Measurements from ENCODE around the gene NEURL2. TPM values are rescaled to one million over a fixed set of nuclear protein-coding genes. Genes with fewer than 3 reads are reported as not detected.

NEURL2 gene
- polyA plus RNA-seq, 1 donor (not counting 4 experiments of a cell fraction or from before 2014, with no cell fraction given), result 0.49 TPM

DNA sequence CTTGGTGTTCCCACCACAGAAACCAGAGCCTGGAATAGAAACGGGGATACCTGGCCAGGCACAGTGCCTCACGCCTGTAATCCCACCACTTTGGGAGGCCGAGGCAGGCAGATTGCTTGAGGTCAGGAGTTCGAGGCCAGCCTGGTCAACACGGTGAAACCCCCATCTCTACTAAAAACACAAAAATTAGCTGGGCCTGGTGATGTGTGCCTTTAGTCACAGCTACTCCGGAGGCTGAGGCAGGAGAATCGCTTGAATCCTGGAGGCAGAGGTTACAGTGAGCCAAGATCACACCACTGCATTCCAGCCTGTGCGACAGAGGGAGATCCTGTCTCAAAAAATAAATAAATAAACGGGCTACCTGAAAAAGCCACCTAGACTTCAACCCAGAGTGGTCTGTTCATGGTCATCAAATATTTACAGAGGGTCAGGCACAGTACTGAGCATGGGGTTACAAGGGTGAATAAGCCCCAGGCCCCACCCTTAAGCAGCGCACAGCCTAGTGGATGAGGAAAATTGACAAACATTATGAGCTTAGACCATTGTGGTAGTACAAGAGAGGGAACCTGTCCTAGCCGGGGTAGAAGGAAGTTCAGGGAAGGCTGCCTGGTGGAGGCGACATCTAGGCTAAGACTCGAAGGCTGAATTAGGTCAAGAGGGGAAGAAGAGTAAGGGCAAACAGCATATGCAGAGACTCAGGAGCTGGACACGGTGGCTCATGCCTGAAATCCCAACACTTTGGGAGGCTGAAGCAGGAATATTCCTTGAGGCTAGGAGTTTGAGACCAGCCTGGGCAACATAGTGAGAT, 36.3 kb upstream of the NEURL2 start:
- Histone ChIP-seq H3K4me3 (ENCODE audit: control insufficient read depth in 2 of 3, extremely low read depth in 1 of 3, insufficient read depth in 2 of 3, low read depth in 1 of 3, low read length in 3 of 3) (no peak overlapping the region), H3K9me1 (ENCODE audit: control insufficient read depth, extremely low read depth, insufficient read depth, low read length) (no peaks in the 10 kb centered on the region), H3K9me3 (ENCODE audit: control insufficient read depth, low read depth, low read length) (no peaks in the 10 kb centered on the region), H3K9ac (ENCODE audit: control insufficient read depth, extremely low read depth, insufficient read depth, low read length) (no peak overlapping the region), H4K20me1 (ENCODE audit: control insufficient read depth, extremely low read depth, insufficient read depth, low read length) (no peaks in the 10 kb centered on the region), H3K4me1 (ENCODE audit: control insufficient read depth, extremely low read depth, insufficient read depth, low read length) (no peaks in the 10 kb centered on the region), H3K4me2 (ENCODE audit: control insufficient read depth, extremely low read depth, insufficient read depth, low read depth, low read length) (no peak overlapping the region), H2AFZ (ENCODE audit: control insufficient read depth, low read length) (no peak overlapping the region), H3K27me3 (ENCODE audit: control insufficient read depth, extremely low read depth, insufficient read depth, low read length) (peaks cover 2% of the 10 kb centered on the region), H3K36me3 (ENCODE audit: control insufficient read depth in 2 of 2, extremely low read depth in 1 of 2, insufficient read depth in 2 of 2, low read length in 2 of 2) (no peaks in the 10 kb centered on the region), H3K79me2 (ENCODE audit: control insufficient read depth, insufficient read depth, low read length) (no peaks in the 10 kb centered on the region), H3K27ac (ENCODE audit: control insufficient read depth, insufficient read depth, low read length) (no peak overlapping the region)
- TF ChIP-seq, protein P1, sequence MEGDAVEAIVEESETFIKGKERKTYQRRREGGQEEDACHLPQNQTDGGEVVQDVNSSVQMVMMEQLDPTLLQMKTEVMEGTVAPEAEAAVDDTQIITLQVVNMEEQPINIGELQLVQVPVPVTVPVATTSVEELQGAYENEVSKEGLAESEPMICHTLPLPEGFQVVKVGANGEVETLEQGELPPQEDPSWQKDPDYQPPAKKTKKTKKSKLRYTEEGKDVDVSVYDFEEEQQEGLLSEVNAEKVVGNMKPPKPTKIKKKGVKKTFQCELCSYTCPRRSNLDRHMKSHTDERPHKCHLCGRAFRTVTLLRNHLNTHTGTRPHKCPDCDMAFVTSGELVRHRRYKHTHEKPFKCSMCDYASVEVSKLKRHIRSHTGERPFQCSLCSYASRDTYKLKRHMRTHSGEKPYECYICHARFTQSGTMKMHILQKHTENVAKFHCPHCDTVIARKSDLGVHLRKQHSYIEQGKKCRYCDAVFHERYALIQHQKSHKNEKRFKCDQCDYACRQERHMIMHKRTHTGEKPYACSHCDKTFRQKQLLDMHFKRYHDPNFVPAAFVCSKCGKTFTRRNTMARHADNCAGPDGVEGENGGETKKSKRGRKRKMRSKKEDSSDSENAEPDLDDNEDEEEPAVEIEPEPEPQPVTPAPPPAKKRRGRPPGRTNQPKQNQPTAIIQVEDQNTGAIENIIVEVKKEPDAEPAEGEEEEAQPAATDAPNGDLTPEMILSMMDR (optimal IDR thresholded peaks at IDR 0.05 in 1 of 3, IDR thresholded peaks at IDR 0.05 in 1 of 3, conservative IDR thresholded peaks at IDR 0.05 in 1 of 3; ENCODE audit: extremely low read depth in 1 of 3, insufficient read depth in 2 of 3, low read length in 3 of 3), result no peak
- TF ChIP-seq EZH2 (IDR thresholded peaks at IDR 0.05; ENCODE audit: low read length), result no peak
- DNase-seq (ENCODE audit: low read depth, low spot score) (no peak), FAIRE-seq (no peak)
- dilution Hi-C loops (cut with MboI; ENCODE audit: extremely low pct_ligation_motif_present, low sequenced_read_pairs), result no loop called here

DNA sequence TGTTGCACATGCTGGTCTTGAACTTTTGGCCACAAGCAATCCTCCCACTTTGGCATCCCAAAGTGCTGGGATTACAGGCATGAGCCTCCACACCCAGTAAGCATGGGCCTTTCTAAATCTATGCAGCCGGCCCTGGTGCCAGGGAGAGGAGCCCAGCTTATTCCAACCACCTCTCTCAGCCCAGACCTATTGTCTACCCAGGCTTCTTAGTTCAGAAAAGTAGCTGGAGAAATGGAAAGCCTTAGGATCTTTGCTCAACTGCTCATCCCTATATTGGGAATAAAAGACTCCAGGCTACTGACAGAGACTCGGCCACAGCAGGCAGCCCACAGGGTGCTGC, 35.7 kb upstream of the NEURL2 start:
- H3K4me2 ChIP-seq (ENCODE audit: control insufficient read depth, extremely low read depth, insufficient read depth, low read depth, low read length), result no peak overlapping the region
- H3K27ac ChIP-seq (ENCODE audit: control insufficient read depth, insufficient read depth, low read length), result no peak overlapping the region
- H3K9ac ChIP-seq (ENCODE audit: control insufficient read depth, extremely low read depth, insufficient read depth, low read length), result no peak overlapping the region
- H4K20me1 ChIP-seq (ENCODE audit: control insufficient read depth, extremely low read depth, insufficient read depth, low read length), result no peaks in the 10 kb centered on the region
- H3K79me2 ChIP-seq (ENCODE audit: control insufficient read depth, insufficient read depth, low read length), result no peaks in the 10 kb centered on the region
- H3K9me3 ChIP-seq (ENCODE audit: control insufficient read depth, low read depth, low read length), result no peaks in the 10 kb centered on the region
- FAIRE-seq, result no peak
- no peaks in the 10 kb centered on the region for H3K9me1 ChIP-seq (ENCODE audit: control insufficient read depth, extremely low read depth, insufficient read depth, low read length)
- TF ChIP-seq, protein P1 (optimal IDR thresholded peaks at IDR 0.05 in 1 of 3, IDR thresholded peaks at IDR 0.05 in 1 of 3, conservative IDR thresholded peaks at IDR 0.05 in 1 of 3; ENCODE audit: extremely low read depth in 1 of 3, insufficient read depth in 2 of 3, low read length in 3 of 3), result no peak
- TF ChIP-seq EZH2 (IDR thresholded peaks at IDR 0.05; ENCODE audit: low read length), result no peak
- DNase-seq (ENCODE audit: low read depth, low spot score), result no peak
- dilution Hi-C loops (cut with MboI; ENCODE audit: extremely low pct_ligation_motif_present, low sequenced_read_pairs), result no loop called here
- H3K27me3 ChIP-seq (ENCODE audit: control insufficient read depth, extremely low read depth, insufficient read depth, low read length), result peaks cover 2% of the 10 kb centered on the region
- H2AFZ ChIP-seq (ENCODE audit: control insufficient read depth, low read length), result no peak overlapping the region
- H3K4me3 ChIP-seq (ENCODE audit: control insufficient read depth in 2 of 3, extremely low read depth in 1 of 3, insufficient read depth in 2 of 3, low read depth in 1 of 3, low read length in 3 of 3), result no peak overlapping the region
- no peaks in the 10 kb centered on the region for H3K4me1 ChIP-seq (ENCODE audit: control insufficient read depth, extremely low read depth, insufficient read depth, low read length)
- no peaks in the 10 kb centered on the region for H3K36me3 ChIP-seq (ENCODE audit: control insufficient read depth in 2 of 2, extremely low read depth in 1 of 2, insufficient read depth in 2 of 2, low read length in 2 of 2)
